Uterus (tissue), 2 donors: ENCODE results near the gene FILIP1L.

Experiments used
- POLR2A ChIP-seq, 2 donors: fragments of 450-650 bp; IDR thresholded peaks; one replicate each; pipeline ENCODE4 v1.6.1; 2016; ENCODE audit warnings: antibody characterized with exemption in 2 of 2, mild to moderate bottlenecking in 1 of 2, moderate library complexity in 1 of 2
- TF ChIP-seq, protein P1 (sequence below), 4 experiments: fragments of 200-600 bp in 2 of 4; fragments of 450-650 bp in 2 of 4; sonication (generic) in 2 of 4; IDR thresholded peaks; one replicate each; pipeline ENCODE4 v1.5.1; 2016 to 2019; ENCODE audit warnings: antibody characterized with exemption in 4 of 4, mild to moderate bottlenecking in 2 of 4, moderate library complexity in 1 of 4

DNA sequence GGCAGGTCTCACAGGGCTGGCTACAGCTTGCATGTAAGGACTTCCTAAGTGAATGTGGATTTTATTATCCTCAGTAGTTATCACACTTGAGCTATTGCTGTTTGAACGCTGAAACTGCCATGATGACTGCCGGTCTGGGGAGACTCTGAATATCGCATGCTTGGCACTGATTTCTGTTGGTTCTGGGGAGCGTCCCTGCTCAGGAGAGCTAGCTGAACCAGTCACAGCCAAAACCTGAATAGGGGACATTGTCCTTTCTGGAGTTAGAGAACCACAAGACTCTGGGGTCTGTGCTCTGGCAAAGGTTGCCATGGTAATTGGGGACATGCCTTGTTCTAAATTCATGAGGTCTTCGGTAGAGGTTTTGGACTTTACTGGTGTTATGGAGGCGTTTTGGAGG, 265.9 kb downstream of the FILIP1L start:
- TF ChIP-seq, protein P1, sequence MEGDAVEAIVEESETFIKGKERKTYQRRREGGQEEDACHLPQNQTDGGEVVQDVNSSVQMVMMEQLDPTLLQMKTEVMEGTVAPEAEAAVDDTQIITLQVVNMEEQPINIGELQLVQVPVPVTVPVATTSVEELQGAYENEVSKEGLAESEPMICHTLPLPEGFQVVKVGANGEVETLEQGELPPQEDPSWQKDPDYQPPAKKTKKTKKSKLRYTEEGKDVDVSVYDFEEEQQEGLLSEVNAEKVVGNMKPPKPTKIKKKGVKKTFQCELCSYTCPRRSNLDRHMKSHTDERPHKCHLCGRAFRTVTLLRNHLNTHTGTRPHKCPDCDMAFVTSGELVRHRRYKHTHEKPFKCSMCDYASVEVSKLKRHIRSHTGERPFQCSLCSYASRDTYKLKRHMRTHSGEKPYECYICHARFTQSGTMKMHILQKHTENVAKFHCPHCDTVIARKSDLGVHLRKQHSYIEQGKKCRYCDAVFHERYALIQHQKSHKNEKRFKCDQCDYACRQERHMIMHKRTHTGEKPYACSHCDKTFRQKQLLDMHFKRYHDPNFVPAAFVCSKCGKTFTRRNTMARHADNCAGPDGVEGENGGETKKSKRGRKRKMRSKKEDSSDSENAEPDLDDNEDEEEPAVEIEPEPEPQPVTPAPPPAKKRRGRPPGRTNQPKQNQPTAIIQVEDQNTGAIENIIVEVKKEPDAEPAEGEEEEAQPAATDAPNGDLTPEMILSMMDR (IDR thresholded peaks at IDR 0.05) = no peak
- no peak for TF ChIP-seq POLR2A (IDR thresholded peaks at IDR 0.05)
